PC-3 (cell line): ENCODE results near the gene RPL12. TPM values are rescaled to one million over a fixed set of nuclear protein-coding genes. Genes with fewer than 3 reads are reported as not detected.

Source experiments
- ATAC-seq: fragments of 200-7000 bp; cut with Tn5 transposase; 2 replicates; pipeline ENCODE4 v1.9.1; 2020; ENCODE audit warnings: mild to moderate bottlenecking, moderate library complexity
- BruUV-seq: library from RNA; stranded (reverse); fragments of 400-500 nt; replicated peaks from 2 replicates; lab custom pipeline; 2021; lab: Mats Ljungman, UMichigan
- CTCF ChIA-PET: fragments of 300-600 bp; sonication (Branson Sonifier 250); formaldehyde crosslinking; loops from one replicate; lab custom pipeline; 2022; ENCODE audit warnings: antibody characterized with exemption; lab: Charles Lee
- POLR2A ChIA-PET: fragments of 300-600 bp; sonication (Branson Sonifier 250); formaldehyde crosslinking; loops from one replicate; lab custom pipeline; 2022; ENCODE audit warnings: antibody characterized with exemption; ENCODE audit not compliant: unreplicated experiment; lab: Charles Lee
- DNase-seq: peaks from one replicate; pipeline ENCODE4 v3.0.0-alpha.2; 2015
- H2AFZ ChIP-seq: fragments of 300-600 bp; sonication (generic); 2 replicates; pipeline ENCODE4 v1.6.0; 2016; ENCODE audit warnings: antibody characterized with exemption, low read length
- H3F3A ChIP-seq: fragments of 300-600 bp; sonication (generic); one replicate; pipeline ENCODE4 v1.6.0; 2017; ENCODE audit warnings: antibody characterized with exemption, low read length, control low read depth, mild to moderate bottlenecking; ENCODE audit not compliant: unreplicated experiment
- H3K27ac ChIP-seq: fragments of 300-600 bp; sonication (generic); 2 replicates; pipeline ENCODE4 v1.5.1; 2016; ENCODE audit warnings: mild to moderate bottlenecking, low read length
- H3K27me3 ChIP-seq: fragments of 300-600 bp; sonication (generic); 2 replicates; pipeline ENCODE4 v1.6.1; 2016; ENCODE audit warnings: low read length, mixed read lengths
- H3K36me3 ChIP-seq: fragments of 300-600 bp; sonication (generic); 2 replicates; pipeline ENCODE4 v1.6.1; 2016; ENCODE audit warnings: low read depth, mixed run types, low read length, mixed read lengths
- H3K4me1 ChIP-seq: fragments of 300-600 bp; sonication (generic); 2 replicates; pipeline ENCODE4 v1.5.1; 2016; ENCODE audit warnings: low read length; ENCODE audit not compliant: insufficient read depth
- H3K4me2 ChIP-seq: fragments of 300-600 bp; sonication (generic); 2 replicates; pipeline ENCODE4 v1.6.0; 2016; ENCODE audit warnings: low read length
- H3K4me3 ChIP-seq: fragments of 300-600 bp; sonication (generic); 2 replicates; pipeline ENCODE4 v1.5.1; 2016; ENCODE audit warnings: mild to moderate bottlenecking, low read length, mixed read lengths
- H3K79me2 ChIP-seq: fragments of 300-600 bp; sonication (generic); 2 replicates; pipeline ENCODE4 v1.6.1; 2017; ENCODE audit warnings: low read length, mixed read lengths
- H3K9ac ChIP-seq: fragments of 300-600 bp; sonication (generic); 2 replicates; pipeline ENCODE4 v1.6.0; 2016; ENCODE audit warnings: mild to moderate bottlenecking, low read length
- H3K9me2 ChIP-seq: fragments of 300-600 bp; sonication (generic); replicated peaks from 2 replicates; pipeline ENCODE4 v1.6.1; 2016; ENCODE audit warnings: mixed run types, low read length, mixed read lengths
- H3K9me3 ChIP-seq: fragments of 300-600 bp; sonication (generic); 2 replicates; pipeline ENCODE4 v1.6.1; 2016; ENCODE audit warnings: low read length, mixed read lengths
- H4K20me1 ChIP-seq: fragments of 300-600 bp; sonication (generic); 2 replicates; pipeline ENCODE4 v1.6.1; 2016; ENCODE audit warnings: low read length, mixed read lengths
- CTCF ChIP-seq: fragments of 300-600 bp; sonication (generic); conservative IDR thresholded peaks from 2 replicates; pipeline ENCODE4 v1.5.1; 2017; ENCODE audit warnings: antibody characterized with exemption, low read depth, mild to moderate bottlenecking, low read length
- EZH2 ChIP-seq: fragments of 300-600 bp; sonication (generic); IDR thresholded peaks from one replicate; pipeline ENCODE4 v1.6.1; 2017; ENCODE audit warnings: antibody characterized with exemption, mild to moderate bottlenecking, low read length; ENCODE audit not compliant: unreplicated experiment
- EZH2phosphoT487 ChIP-seq: fragments of 300-600 bp; sonication (generic); IDR thresholded peaks from 2 replicates; pipeline ENCODE4 v1.6.1; 2018; ENCODE audit warnings: mild to moderate bottlenecking, antibody characterized with exemption, low read length, borderline replicate concordance
- intact Hi-C: fragments of 100-400 bp; cut with micrococcal nuclease; formaldehyde crosslinking; loops from 2 replicates; pipeline ENCODE4 v1.9.0; 2023
- total RNA-seq: library from RNA; depleted of rRNA; stranded (reverse); fragments of >200 nt; gene quantifications from 2 replicates; pipeline ENCODE4 v1.2.3, GENCODE V29; 2014

Gene RPL12
- total RNA-seq, 1 experiment from 2014 or later: 1,417 TPM

GRCh38 chr9:127421057-127421456, 30.1 kb downstream of the RPL12 start:
- Histone ChIP-seq H2AFZ (no peak overlapping the region), H3K79me2 (peaks cover 40% of the 10 kb centered on the region), H3K9me2 (no peaks in the 10 kb centered on the region), H3K36me3 (no peaks in the 10 kb centered on the region), H4K20me1 (no peaks in the 10 kb centered on the region), H3K4me3 (no peak overlapping the region), H3F3A (peaks cover 4% of the 10 kb centered on the region), H3K27ac (no peak overlapping the region), H3K27me3 (no peaks in the 10 kb centered on the region), H3K9ac (no peak overlapping the region), H3K9me3 (no peaks in the 10 kb centered on the region), H3K4me2 (no peak overlapping the region), H3K4me1 (peaks cover 51% of the 10 kb centered on the region)
- TF ChIP-seq EZH2 (no peak), CTCF (no peak), EZH2phosphoT487 (no peak)
- no TSS peak for BruUV-seq
- ChIA-PET CTCF (no interaction called here), POLR2A (no interaction called here)
- DNase-seq (no peak), ATAC-seq (no peak)
- intact Hi-C loops: no loop called here

GRCh38 chr9:127419348-127419747, 31.9 kb downstream of the RPL12 start:
- TF ChIP-seq EZH2 (no peak), CTCF (no peak), EZH2phosphoT487 (no peak)
- H3K4me3 ChIP-seq: no peak overlapping the region
- no peak overlapping the region for H3K4me2 ChIP-seq
- BruUV-seq: no TSS peak
- H3K36me3 ChIP-seq: no peaks in the 10 kb centered on the region
- H3K4me1 ChIP-seq: peaks cover 46% of the 10 kb centered on the region
- ATAC-seq (no peak), DNase-seq (no peak)
- ChIA-PET POLR2A (no interaction called here), CTCF (no interaction called here)
- peaks cover 23% of the 10 kb centered on the region for H3K79me2 ChIP-seq
- H2AFZ ChIP-seq: no peak overlapping the region
- intact Hi-C loops: no loop called here
- H3K9me2 ChIP-seq: no peaks in the 10 kb centered on the region
- no peak overlapping the region for H3K9ac ChIP-seq
- peaks cover 4% of the 10 kb centered on the region for H3F3A ChIP-seq
- H3K27ac ChIP-seq: no peak overlapping the region
- H3K9me3 ChIP-seq: no peaks in the 10 kb centered on the region
- H4K20me1 ChIP-seq: no peaks in the 10 kb centered on the region
- H3K27me3 ChIP-seq: no peaks in the 10 kb centered on the region

DNA sequence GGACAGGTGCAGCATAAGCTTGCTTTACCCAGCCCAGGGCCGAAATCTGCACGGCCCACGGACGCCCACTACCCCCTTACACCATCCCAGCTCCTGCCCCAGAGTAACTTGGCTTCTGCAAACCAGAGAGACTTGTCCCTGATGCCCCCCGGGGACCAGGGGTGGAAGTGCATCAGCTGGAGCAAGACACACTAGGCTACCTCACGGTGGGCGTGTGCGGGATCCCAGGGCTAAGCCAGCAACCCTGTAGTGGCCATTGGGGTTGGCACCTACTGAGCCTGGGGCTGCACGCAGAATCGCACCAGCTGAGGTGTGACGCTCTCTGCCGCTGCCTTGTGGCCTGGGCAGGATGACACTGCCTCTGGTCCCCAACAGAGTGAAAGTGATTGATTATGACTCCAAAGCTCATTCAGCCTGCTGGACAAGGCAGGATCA, 33.2 kb downstream of the RPL12 start:
- no peak overlapping the region for H2AFZ ChIP-seq
- H3K9me3 ChIP-seq: no peaks in the 10 kb centered on the region
- no peaks in the 10 kb centered on the region for H3K9me2 ChIP-seq
- BruUV-seq: no TSS peak
- H3K36me3 ChIP-seq: no peaks in the 10 kb centered on the region
- DNase-seq: peak; percentile 14
- H3K27ac ChIP-seq: peak overlapping the region; percentile 87
- ChIA-PET POLR2A (no interaction called here), CTCF (no interaction called here)
- intact Hi-C loops: no loop called here
- ATAC-seq: no peak
- peaks cover 52% of the 10 kb centered on the region for H3K4me1 ChIP-seq
- H3K9ac ChIP-seq: 0 out of 2 replicates have a peak overlapping the region, but pooled peaks have one; percentile 37
- peaks cover 14% of the 10 kb centered on the region for H3K79me2 ChIP-seq
- TF ChIP-seq CTCF (peak; percentile 41), EZH2phosphoT487 (no peak), EZH2 (no peak)
- H3K4me2 ChIP-seq: peak overlapping the region; percentile 56
- no peaks in the 10 kb centered on the region for H4K20me1 ChIP-seq
- no peaks in the 10 kb centered on the region for H3K27me3 ChIP-seq
- H3F3A ChIP-seq: peaks cover 4% of the 10 kb centered on the region
- H3K4me3 ChIP-seq: peak overlapping the region; percentile 24; the same call in 1 of the 2 replicates
